H9 (cell line): ENCODE measurements around the gene ASB5. TPM values are rescaled to one million over a fixed set of nuclear protein-coding genes. Genes with fewer than 3 reads are reported as not detected.

Experiments used
- DNase-seq: peaks from one replicate; pipeline ENCODE4 v3.0.0-alpha.2; 2017
- H2AFZ ChIP-seq: one replicate; pipeline ENCODE4 v1.6.1; 2013; ENCODE audit warnings: mild to moderate bottlenecking, low read length, control low read depth, moderate library complexity
- H2AK5ac ChIP-seq: 2 replicates; pipeline ENCODE4 v1.6.1; 2013; ENCODE audit warnings: low read length, control low read depth, mixed read lengths; ENCODE audit not compliant: insufficient read length
- H2BK120ac ChIP-seq: one replicate; pipeline ENCODE4 v1.6.1; 2013; ENCODE audit warnings: low read depth, mild to moderate bottlenecking, low read length, control low read depth, inconsistent platforms; ENCODE audit not compliant: poor library complexity, severe bottlenecking
- H2BK12ac ChIP-seq: 2 replicates; pipeline ENCODE4 v1.6.1; 2013; ENCODE audit warnings: low read length, control low read depth, mixed read lengths, low read depth; ENCODE audit not compliant: insufficient read length
- H2BK15ac ChIP-seq: 2 replicates; pipeline ENCODE4 v1.6.1; 2013; ENCODE audit warnings: low read depth, low read length, control low read depth
- H2BK20ac ChIP-seq: one replicate; pipeline ENCODE4 v1.6.1; 2013; ENCODE audit warnings: low read depth, mild to moderate bottlenecking, low read length, control low read depth, inconsistent platforms; ENCODE audit not compliant: poor library complexity, severe bottlenecking
- H2BK5ac ChIP-seq: 2 replicates; pipeline ENCODE4 v1.6.1; 2013; ENCODE audit warnings: low read length, control low read depth, mixed read lengths; ENCODE audit not compliant: insufficient read length
- H3K14ac ChIP-seq: 2 replicates; pipeline ENCODE4 v1.6.1; 2013; ENCODE audit warnings: low read length, control low read depth; ENCODE audit not compliant: insufficient read depth
- H3K18ac ChIP-seq: 2 replicates; pipeline ENCODE4 v1.6.1; 2013; ENCODE audit warnings: low read depth, mild to moderate bottlenecking, mixed read lengths, low read length, control low read depth; ENCODE audit not compliant: insufficient read length
- H3K23ac ChIP-seq: 2 replicates; pipeline ENCODE4 v1.6.1; 2013; ENCODE audit warnings: low read length, control low read depth, mixed read lengths, low read depth; ENCODE audit not compliant: insufficient read length
- H3K23me2 ChIP-seq: 2 replicates; pipeline ENCODE4 v1.6.1; 2013; ENCODE audit warnings: low read depth, mild to moderate bottlenecking, mixed read lengths, low read length, control low read depth; ENCODE audit not compliant: insufficient read length, poor library complexity, severe bottlenecking
- H3K27ac ChIP-seq: 2 replicates; pipeline ENCODE4 v1.5.1; 2013; ENCODE audit warnings: low read length, control low read depth, mixed read lengths, low read depth; ENCODE audit not compliant: insufficient read length
- H3K27me3 ChIP-seq: 2 replicates; pipeline ENCODE4 v1.6.1; 2013; ENCODE audit warnings: low read length, control low read depth, inconsistent platforms; ENCODE audit not compliant: insufficient read depth
- H3K4ac ChIP-seq: 2 replicates; pipeline ENCODE4 v1.6.1; 2013; ENCODE audit warnings: low read depth, mild to moderate bottlenecking, control low read depth, inconsistent platforms, low read length, moderate library complexity
- H3K4me1 ChIP-seq: 2 replicates; pipeline ENCODE4 v1.6.1; 2013; ENCODE audit warnings: low read length, control low read depth, inconsistent platforms; ENCODE audit not compliant: insufficient read depth
- H3K4me2 ChIP-seq: 2 replicates; pipeline ENCODE4 v1.6.1; 2013; ENCODE audit warnings: low read length, control low read depth, mixed read lengths; ENCODE audit not compliant: insufficient read length, insufficient read depth
- H3K56ac ChIP-seq: 2 replicates; pipeline ENCODE4 v1.6.1; 2013; ENCODE audit warnings: low read depth, mild to moderate bottlenecking, mixed read lengths, low read length, control low read depth; ENCODE audit not compliant: insufficient read length
- H3K79me1 ChIP-seq: 2 replicates; pipeline ENCODE4 v1.6.1; 2013; ENCODE audit warnings: low read depth, mild to moderate bottlenecking, moderate library complexity, low read length, control low read depth, inconsistent platforms; ENCODE audit not compliant: insufficient read depth, poor library complexity, severe bottlenecking
- H3K79me2 ChIP-seq: 2 replicates; pipeline ENCODE4 v1.6.1; 2013; ENCODE audit warnings: low read length, control low read depth, inconsistent platforms; ENCODE audit not compliant: insufficient read depth
- H3K9ac ChIP-seq: 2 replicates; pipeline ENCODE4 v1.6.1; 2013; ENCODE audit warnings: low read length, control low read depth, mixed read lengths; ENCODE audit not compliant: insufficient read length; ENCODE audit errors: extremely low read depth
- H3K9me3 ChIP-seq: one replicate; pipeline ENCODE4 v1.6.1; 2013; ENCODE audit warnings: low read depth, low read length, inconsistent platforms; ENCODE audit not compliant: control insufficient read depth
- H3T11ph ChIP-seq: one replicate; pipeline ENCODE4 v1.6.1; 2013; ENCODE audit warnings: mild to moderate bottlenecking, low read length, control low read depth, inconsistent platforms
- H4K20me1 ChIP-seq: one replicate; pipeline ENCODE4 v1.6.1; 2013; ENCODE audit not compliant: control insufficient read depth, insufficient read length, insufficient read depth
- H4K5ac ChIP-seq: 2 replicates; pipeline ENCODE4 v1.6.1; 2013; ENCODE audit warnings: low read depth, mild to moderate bottlenecking, mixed read lengths, low read length, control low read depth; ENCODE audit not compliant: insufficient read length
- H4K8ac ChIP-seq: replicated peaks from 2 replicates; pipeline ENCODE4 v1.6.1; 2013; ENCODE audit warnings: low read length, control low read depth, mixed read lengths, low read depth; ENCODE audit not compliant: insufficient read length
- H4K91ac ChIP-seq: 2 replicates; pipeline ENCODE4 v1.6.1; 2013; ENCODE audit warnings: low read depth, mild to moderate bottlenecking, moderate library complexity, mixed read lengths, low read length, control low read depth; ENCODE audit not compliant: insufficient read length
- H3K27ac Mint-ChIP-seq, 3 experiments: 2 replicates in 2 of 3; 3 replicates in 1 of 3; pipeline ENCODE4 v1.8.0; 2020 to 2021; ENCODE audit warnings: mixed read lengths in 3 of 3, mild to moderate bottlenecking in 1 of 3, moderate library complexity in 1 of 3
- H3K27me3 Mint-ChIP-seq: 2 replicates; pipeline ENCODE4 v1.8.0; 2021; ENCODE audit warnings: low read depth, mild to moderate bottlenecking, moderate library complexity, mixed read lengths
- H3K36me3 Mint-ChIP-seq, 3 experiments: 2 replicates in 2 of 3; 3 replicates in 1 of 3; pipeline ENCODE4 v1.8.0; 2020 to 2021; ENCODE audit warnings: low read depth in 3 of 3, mixed read lengths in 3 of 3; ENCODE audit not compliant: insufficient read depth in 1 of 3
- H3K4me1 Mint-ChIP-seq, 2 experiments: 2 replicates each; pipeline ENCODE4 v1.8.0; 2020; ENCODE audit warnings: mixed read lengths in 2 of 2
- H3K4me3 Mint-ChIP-seq, 2 experiments: 2 replicates in 1 of 2; 3 replicates in 1 of 2; pipeline ENCODE4 v1.8.0; 2020 to 2021; ENCODE audit warnings: mild to moderate bottlenecking in 2 of 2, mixed read lengths in 2 of 2, moderate library complexity in 1 of 2
- H3K9me3 Mint-ChIP-seq, 2 experiments: 2 replicates in 1 of 2; 3 replicates in 1 of 2; pipeline ENCODE4 v1.8.0; 2020; ENCODE audit warnings: mild to moderate bottlenecking in 2 of 2, mixed read lengths in 2 of 2, moderate library complexity in 1 of 2
- WGBS: extraction: QIAGEN DNeasy Blood & Tissue Kit; methylation state at CpG from one replicate; pipeline ENCODE4 v1.1.7; 2013; ENCODE audit warnings: missing lambda C conversion rate, low lambda C conversion rate, mixed read lengths; ENCODE audit not compliant: insufficient read length; ENCODE audit errors: extremely low coverage; 5-methylcytosine and 5-hydroxymethylcytosine counted together
- total RNA-seq: library from RNA; stranded (reverse); gene quantifications from 2 replicates; pipeline ENCODE4 v1.2.1, GENCODE V29; 2021
- TF ChIP-seq, protein P1 (sequence below): fragments of 200-600 bp; sonication (generic); conservative IDR thresholded peaks from 3 replicates; pipeline ENCODE4 v1.8.0; 2021; ENCODE audit warnings: antibody characterized with exemption, mild to moderate bottlenecking

Gene ASB5
- total RNA-seq, 1 experiment from 2014 or later, result not detected

DNA sequence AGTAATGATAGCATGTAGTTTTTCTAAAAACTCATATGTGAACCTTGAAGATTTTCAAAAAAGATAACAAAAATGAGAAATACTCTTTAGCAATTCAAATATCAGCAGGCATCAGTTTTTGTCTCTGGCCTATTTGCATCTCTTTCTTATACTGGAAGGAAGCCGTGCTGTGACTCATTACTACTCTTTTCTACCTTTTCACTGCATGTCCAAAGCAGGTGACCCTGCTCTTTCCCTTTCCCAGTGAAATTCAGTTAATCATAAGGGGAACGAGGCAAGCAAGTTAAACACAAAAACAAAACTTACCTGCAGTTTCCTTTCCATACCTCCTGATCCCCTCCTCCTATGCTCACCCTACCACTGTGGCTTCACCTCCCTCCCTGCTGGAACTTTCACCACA is 83.0 kb downstream of the ASB5 start:
- no CpG with 5 or more reads among the region's 2 CpGs for WGBS
- H3K9me3 ChIP-seq, result no peaks in the 10 kb centered on the region
- no peak for DNase-seq
- H3K4me2 ChIP-seq, result no peak overlapping the region
- peak overlapping the region; percentile 66 for H3K27ac ChIP-seq
- no peak overlapping the region for H3K18ac ChIP-seq
- H2AFZ ChIP-seq, result no peak overlapping the region
- H4K91ac ChIP-seq, result no peak overlapping the region
- Mint-ChIP-seq H3K4me3 (no peak overlapping the region), H3K36me3 (no peaks in the 10 kb centered on the region), H3K4me1 (peaks cover 26 to 27% of the 10 kb centered on the region in 2 experiments), H3K27ac (peak overlapping the region; percentile 81 to 91 (median 86); a peak in 6 of 7 replicates), H3K27me3 (no peaks in the 10 kb centered on the region), H3K9me3 (no peaks in the 10 kb centered on the region)
- H2BK20ac ChIP-seq, result no peak overlapping the region
- peaks cover 3% of the 10 kb centered on the region for H3K4me1 ChIP-seq
- no peaks in the 10 kb centered on the region for H3K79me2 ChIP-seq
- H3K56ac ChIP-seq, result no peak overlapping the region
- no peaks in the 10 kb centered on the region for H3K79me1 ChIP-seq
- no peaks in the 10 kb centered on the region for H3K23me2 ChIP-seq
- H4K5ac ChIP-seq, result no peak overlapping the region
- H3T11ph ChIP-seq, result no peak overlapping the region
- no peak overlapping the region for H2BK15ac ChIP-seq
- H3K23ac ChIP-seq, result no peak overlapping the region
- TF ChIP-seq, protein P1, sequence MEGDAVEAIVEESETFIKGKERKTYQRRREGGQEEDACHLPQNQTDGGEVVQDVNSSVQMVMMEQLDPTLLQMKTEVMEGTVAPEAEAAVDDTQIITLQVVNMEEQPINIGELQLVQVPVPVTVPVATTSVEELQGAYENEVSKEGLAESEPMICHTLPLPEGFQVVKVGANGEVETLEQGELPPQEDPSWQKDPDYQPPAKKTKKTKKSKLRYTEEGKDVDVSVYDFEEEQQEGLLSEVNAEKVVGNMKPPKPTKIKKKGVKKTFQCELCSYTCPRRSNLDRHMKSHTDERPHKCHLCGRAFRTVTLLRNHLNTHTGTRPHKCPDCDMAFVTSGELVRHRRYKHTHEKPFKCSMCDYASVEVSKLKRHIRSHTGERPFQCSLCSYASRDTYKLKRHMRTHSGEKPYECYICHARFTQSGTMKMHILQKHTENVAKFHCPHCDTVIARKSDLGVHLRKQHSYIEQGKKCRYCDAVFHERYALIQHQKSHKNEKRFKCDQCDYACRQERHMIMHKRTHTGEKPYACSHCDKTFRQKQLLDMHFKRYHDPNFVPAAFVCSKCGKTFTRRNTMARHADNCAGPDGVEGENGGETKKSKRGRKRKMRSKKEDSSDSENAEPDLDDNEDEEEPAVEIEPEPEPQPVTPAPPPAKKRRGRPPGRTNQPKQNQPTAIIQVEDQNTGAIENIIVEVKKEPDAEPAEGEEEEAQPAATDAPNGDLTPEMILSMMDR, result no peak
- no peak overlapping the region for H2BK120ac ChIP-seq
- no peak overlapping the region for H3K9ac ChIP-seq
- H2BK5ac ChIP-seq, result no peak overlapping the region
- no peak overlapping the region for H2BK12ac ChIP-seq
- no peak overlapping the region for H4K8ac ChIP-seq
- H3K4ac ChIP-seq, result no peak overlapping the region
- H3K27me3 ChIP-seq, result no peaks in the 10 kb centered on the region
- no peaks in the 10 kb centered on the region for H4K20me1 ChIP-seq
- no peak overlapping the region for H3K14ac ChIP-seq
- H2AK5ac ChIP-seq, result no peak overlapping the region
